Mesothelial cell of epicardium (in vitro differentiated cells): ENCODE data around the gene MVB12B. TPM values are rescaled to one million over a fixed set of nuclear protein-coding genes. Genes with fewer than 3 reads are reported as not detected.

Source experiments
- DNase-seq, 2 experiments: peaks; one replicate each; pipeline ENCODE4 v3.0.0; 2021; ENCODE audit warnings: low spot score in 2 of 2; ENCODE audit not compliant: unreplicated experiment in 2 of 2
- H3K27ac Mint-ChIP-seq: 2 replicates; pipeline ENCODE4 v1.8.0; 2021; ENCODE audit warnings: mixed read lengths
- H3K27me3 Mint-ChIP-seq: 2 replicates; pipeline ENCODE4 v1.8.0; 2021; ENCODE audit warnings: low read depth, mixed read lengths
- H3K36me3 Mint-ChIP-seq: 2 replicates; pipeline ENCODE4 v1.8.0; 2021; ENCODE audit warnings: mixed read lengths
- H3K4me1 Mint-ChIP-seq: 2 replicates; pipeline ENCODE4 v1.8.0; 2021; ENCODE audit warnings: mixed read lengths
- H3K4me3 Mint-ChIP-seq: 2 replicates; pipeline ENCODE4 v1.8.0; 2021; ENCODE audit warnings: mild to moderate bottlenecking, moderate library complexity, mixed read lengths
- H3K9me3 Mint-ChIP-seq: 2 replicates; pipeline ENCODE4 v1.8.0; 2021; ENCODE audit warnings: mixed read lengths
- CTCF ChIP-seq: fragments of 200-600 bp; sonication (generic); IDR thresholded peaks from one replicate; pipeline ENCODE4 v1.5.0; 2021; ENCODE audit warnings: antibody characterized with exemption; ENCODE audit not compliant: unreplicated experiment
- total RNA-seq: library from RNA; stranded (reverse); gene quantifications from 3 replicates; pipeline ENCODE4 v1.2.1, GENCODE V29; 2021

Gene MVB12B
- total RNA-seq, 1 donor from 2014 or later, result 43.7 TPM

GRCh38 chr9:126457175-126457547 is 130.5 kb downstream of the MVB12B start:
- no peaks in the 10 kb centered on the region for H3K4me1 Mint-ChIP-seq
- no peaks in the 10 kb centered on the region for H3K9me3 Mint-ChIP-seq
- H3K4me3 Mint-ChIP-seq, result no peak overlapping the region
- TF ChIP-seq CTCF, result no peak
- no peaks in the 10 kb centered on the region for H3K27me3 Mint-ChIP-seq
- peaks cover 11% of the 10 kb centered on the region for H3K36me3 Mint-ChIP-seq
- no peak for DNase-seq
- H3K27ac Mint-ChIP-seq, result no peak overlapping the region

- no peaks in the 10 kb centered on the region for H3K27me3 Mint-ChIP-seq
- no peaks in the 10 kb centered on the region for H3K4me1 Mint-ChIP-seq
- TF ChIP-seq CTCF, result no peak
- H3K9me3 Mint-ChIP-seq, result no peaks in the 10 kb centered on the region
- no peak overlapping the region for H3K27ac Mint-ChIP-seq
- H3K36me3 Mint-ChIP-seq, result peaks cover 11% of the 10 kb centered on the region
- DNase-seq, result no peak
- no peak overlapping the region for H3K4me3 Mint-ChIP-seq
These were observed 131.3 kb downstream of the MVB12B start for GRCh38 chr9:126457890-126458289.

- Mint-ChIP-seq H3K4me3 (no peak overlapping the region), H3K36me3 (peaks cover 11% of the 10 kb centered on the region), H3K27ac (no peak overlapping the region), H3K4me1 (no peaks in the 10 kb centered on the region), H3K9me3 (no peaks in the 10 kb centered on the region), H3K27me3 (no peaks in the 10 kb centered on the region)
- DNase-seq, result no peak
- no peak for TF ChIP-seq CTCF
These were observed 132.5 kb downstream of the MVB12B start for GRCh38 chr9:126459126-126459525.

- Mint-ChIP-seq H3K4me3 (no peak overlapping the region), H3K36me3 (peaks cover 10% of the 10 kb centered on the region), H3K27me3 (no peaks in the 10 kb centered on the region), H3K9me3 (no peaks in the 10 kb centered on the region), H3K27ac (no peak overlapping the region), H3K4me1 (no peaks in the 10 kb centered on the region)
- no peak for DNase-seq
- no peak for TF ChIP-seq CTCF
These were observed 132.9 kb downstream of the MVB12B start for GRCh38 chr9:126459546-126459945.

GRCh38 chr9:126459965-126460843 is 133.6 kb downstream of the MVB12B start:
- Mint-ChIP-seq H3K9me3 (no peaks in the 10 kb centered on the region), H3K4me1 (no peaks in the 10 kb centered on the region), H3K27ac (no peak overlapping the region), H3K27me3 (no peaks in the 10 kb centered on the region), H3K4me3 (no peak overlapping the region), H3K36me3 (peaks cover 10% of the 10 kb centered on the region)
- no peak for DNase-seq
- TF ChIP-seq CTCF, result no peak

- no peaks in the 10 kb centered on the region for H3K4me1 Mint-ChIP-seq
- no peak for TF ChIP-seq CTCF
- H3K36me3 Mint-ChIP-seq, result peaks cover 10% of the 10 kb centered on the region
- no peak overlapping the region for H3K4me3 Mint-ChIP-seq
- no peak for DNase-seq
- no peaks in the 10 kb centered on the region for H3K9me3 Mint-ChIP-seq
- H3K27me3 Mint-ChIP-seq, result no peaks in the 10 kb centered on the region
- H3K27ac Mint-ChIP-seq, result no peak overlapping the region
These were observed 134.4 kb downstream of the MVB12B start for GRCh38 chr9:126461029-126461428.
